A673 (cell line): ENCODE data around the gene AGAP1.

Source experiments
- EZH2 ChIP-seq: fragments of 200-600 bp; sonication (generic); IDR thresholded peaks from 2 replicates; pipeline ENCODE4 v1.6.1; 2017; ENCODE audit warnings: borderline replicate concordance, low read depth, mild to moderate bottlenecking, mixed read lengths, antibody characterized with exemption, low read length; ENCODE audit not compliant: poor library complexity, severe bottlenecking
- TF ChIP-seq, protein P1 (sequence below): fragments of 300-800, 200-600 bp; sonication (generic); conservative IDR thresholded peaks from 2 replicates; pipeline ENCODE4 v1.5.1; 2017; ENCODE audit warnings: low read depth, mild to moderate bottlenecking, antibody characterized with exemption, low read length, moderate library complexity, mixed read lengths

DNA sequence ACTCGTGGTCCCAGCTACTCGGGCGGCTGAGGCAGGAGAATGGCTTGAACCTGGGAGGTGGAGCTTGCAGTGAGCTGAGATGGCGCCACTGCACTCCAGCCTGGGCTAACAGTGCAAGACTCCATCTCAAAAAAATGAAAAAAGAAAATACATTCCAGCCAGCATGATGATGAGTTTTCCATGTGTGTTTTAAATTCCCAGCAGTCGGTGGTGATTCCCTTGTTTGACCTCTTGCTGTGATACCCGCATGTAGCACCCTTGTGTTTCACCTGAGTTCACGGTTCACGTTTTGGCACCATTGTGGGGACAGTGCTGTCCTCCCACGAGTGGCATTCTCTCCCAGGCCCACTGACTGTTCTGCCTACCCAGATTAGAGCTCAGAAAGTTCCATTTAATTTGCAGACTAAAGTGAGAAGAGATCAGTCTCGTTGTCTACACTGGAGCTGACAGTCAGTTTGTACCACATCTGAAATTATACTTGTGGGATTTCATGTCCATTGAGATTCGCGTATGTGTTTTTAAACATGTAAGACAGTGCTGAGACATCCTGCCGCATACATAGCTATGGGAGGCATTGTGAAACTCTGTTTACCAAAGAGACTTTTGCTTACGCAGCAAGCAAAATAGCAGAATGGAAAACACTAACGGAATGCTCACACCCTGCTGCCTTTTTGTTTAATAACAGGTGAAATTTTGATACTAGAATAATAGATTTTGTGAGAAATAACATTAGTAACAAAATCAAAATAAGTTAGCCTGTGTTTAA, 517.3 kb downstream of the AGAP1 start:
- TF ChIP-seq, protein P1, sequence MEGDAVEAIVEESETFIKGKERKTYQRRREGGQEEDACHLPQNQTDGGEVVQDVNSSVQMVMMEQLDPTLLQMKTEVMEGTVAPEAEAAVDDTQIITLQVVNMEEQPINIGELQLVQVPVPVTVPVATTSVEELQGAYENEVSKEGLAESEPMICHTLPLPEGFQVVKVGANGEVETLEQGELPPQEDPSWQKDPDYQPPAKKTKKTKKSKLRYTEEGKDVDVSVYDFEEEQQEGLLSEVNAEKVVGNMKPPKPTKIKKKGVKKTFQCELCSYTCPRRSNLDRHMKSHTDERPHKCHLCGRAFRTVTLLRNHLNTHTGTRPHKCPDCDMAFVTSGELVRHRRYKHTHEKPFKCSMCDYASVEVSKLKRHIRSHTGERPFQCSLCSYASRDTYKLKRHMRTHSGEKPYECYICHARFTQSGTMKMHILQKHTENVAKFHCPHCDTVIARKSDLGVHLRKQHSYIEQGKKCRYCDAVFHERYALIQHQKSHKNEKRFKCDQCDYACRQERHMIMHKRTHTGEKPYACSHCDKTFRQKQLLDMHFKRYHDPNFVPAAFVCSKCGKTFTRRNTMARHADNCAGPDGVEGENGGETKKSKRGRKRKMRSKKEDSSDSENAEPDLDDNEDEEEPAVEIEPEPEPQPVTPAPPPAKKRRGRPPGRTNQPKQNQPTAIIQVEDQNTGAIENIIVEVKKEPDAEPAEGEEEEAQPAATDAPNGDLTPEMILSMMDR = no peak
- TF ChIP-seq EZH2 = no peak
